OCI-LY1 (cell line): ENCODE data around the gene FAM83C.

Experiments used
- H2AFZ ChIP-seq: fragments of 200-600 bp; sonication (generic), shearing (Covaris generic); 2 replicates; pipeline ENCODE4 v1.6.0; 2014; ENCODE audit warnings: antibody characterized with exemption, mild to moderate bottlenecking, low read length
- H3F3A ChIP-seq: fragments of 200-600 bp; sonication (generic), shearing (Covaris generic); 2 replicates; pipeline ENCODE4 v1.6.0; 2014; ENCODE audit warnings: mild to moderate bottlenecking, antibody characterized with exemption, low read length, moderate library complexity; ENCODE audit not compliant: insufficient read depth
- H3K27ac ChIP-seq: fragments of 200-600 bp; sonication (generic); 2 replicates; pipeline ENCODE4 v1.5.1; 2014; ENCODE audit warnings: low read length, mixed run types, mild to moderate bottlenecking, low read depth; ENCODE audit not compliant: poor library complexity, severe bottlenecking
- H3K27me3 ChIP-seq: fragments of 200-600 bp; sonication (generic); 2 replicates; pipeline ENCODE4 v1.6.0; 2014; ENCODE audit warnings: antibody characterized with exemption, mild to moderate bottlenecking, low read length, moderate library complexity; ENCODE audit not compliant: insufficient read depth
- H3K36me3 ChIP-seq: fragments of 200-600 bp; sonication (generic); 2 replicates; pipeline ENCODE4 v1.6.1; 2014; ENCODE audit warnings: mild to moderate bottlenecking, antibody characterized with exemption, low read length, moderate library complexity, mixed read lengths; ENCODE audit not compliant: insufficient read depth
- H3K4me1 ChIP-seq: fragments of 200-600 bp; sonication (generic); 2 replicates; pipeline ENCODE4 v1.5.1; 2014; ENCODE audit warnings: mild to moderate bottlenecking, low read length, moderate library complexity; ENCODE audit not compliant: insufficient read depth, severe bottlenecking
- H3K4me2 ChIP-seq: fragments of 200-600 bp; sonication (generic), shearing (Covaris generic); 2 replicates; pipeline ENCODE4 v1.6.1; 2014; ENCODE audit warnings: low read length
- H3K4me3 ChIP-seq: fragments of 200-600 bp; sonication (generic); 2 replicates; pipeline ENCODE4 v1.5.1; 2014; ENCODE audit warnings: low read length, low read depth, mild to moderate bottlenecking, mixed read lengths; ENCODE audit not compliant: poor library complexity, severe bottlenecking
- H3K79me2 ChIP-seq: fragments of 200-600 bp; shearing (Covaris generic); 2 replicates; pipeline ENCODE4 v1.6.1; 2016; ENCODE audit warnings: mixed run types, low read length, mixed read lengths; ENCODE audit not compliant: insufficient read depth
- H3K9ac ChIP-seq: fragments of 200-600 bp; sonication (generic), shearing (Covaris generic); 2 replicates; pipeline ENCODE4 v1.6.1; 2014; ENCODE audit warnings: mild to moderate bottlenecking, low read length, mixed read lengths
- H3K9me2 ChIP-seq: fragments of 200-600 bp; sonication (generic), shearing (Covaris generic); 2 replicates; pipeline ENCODE4 v1.6.1; 2014; ENCODE audit warnings: low read depth, mild to moderate bottlenecking, low read length, mixed read lengths
- H3K9me3 ChIP-seq: fragments of 200-600 bp; shearing (Covaris generic); 2 replicates; pipeline ENCODE4 v1.6.1; 2014; ENCODE audit warnings: low read length, mixed read lengths
- H4K20me1 ChIP-seq: fragments of 200-600 bp; sonication (generic), shearing (Covaris generic); 2 replicates; pipeline ENCODE4 v1.6.0; 2016; ENCODE audit warnings: mild to moderate bottlenecking, low read length; ENCODE audit not compliant: insufficient read depth
- EZH2 ChIP-seq: fragments of 200-600 bp; sonication (generic), shearing (Covaris generic); IDR thresholded peaks from 2 replicates; pipeline ENCODE4 v1.8.0; 2017; ENCODE audit warnings: borderline replicate concordance, mixed run types, mild to moderate bottlenecking, antibody characterized with exemption, low read length, moderate library complexity, mixed read lengths
- TF ChIP-seq, protein P1 (sequence below): fragments of 200-600 bp; sonication (generic), shearing (Covaris generic); IDR thresholded peaks from 2 replicates; pipeline ENCODE4 v1.5.1; 2017; ENCODE audit warnings: mild to moderate bottlenecking, antibody characterized with exemption, low read length, moderate library complexity, mixed read lengths

FAM83C gene

GRCh38 chr20:35248641-35249475 lies 43.4 kb downstream of the FAM83C start:
- Histone ChIP-seq H3F3A (no peaks in the 10 kb centered on the region), H3K4me2 (no peak overlapping the region), H2AFZ (no peak overlapping the region), H4K20me1 (no peaks in the 10 kb centered on the region), H3K36me3 (no peaks in the 10 kb centered on the region), H3K4me1 (no peaks in the 10 kb centered on the region), H3K79me2 (no peaks in the 10 kb centered on the region), H3K9me3 (no peaks in the 10 kb centered on the region), H3K27me3 (no peaks in the 10 kb centered on the region; the same call in 1 of the 2 replicates), H3K4me3 (no peak overlapping the region), H3K27ac (no peak overlapping the region), H3K9me2 (no peaks in the 10 kb centered on the region), H3K9ac (no peak overlapping the region)
- TF ChIP-seq, protein P1, sequence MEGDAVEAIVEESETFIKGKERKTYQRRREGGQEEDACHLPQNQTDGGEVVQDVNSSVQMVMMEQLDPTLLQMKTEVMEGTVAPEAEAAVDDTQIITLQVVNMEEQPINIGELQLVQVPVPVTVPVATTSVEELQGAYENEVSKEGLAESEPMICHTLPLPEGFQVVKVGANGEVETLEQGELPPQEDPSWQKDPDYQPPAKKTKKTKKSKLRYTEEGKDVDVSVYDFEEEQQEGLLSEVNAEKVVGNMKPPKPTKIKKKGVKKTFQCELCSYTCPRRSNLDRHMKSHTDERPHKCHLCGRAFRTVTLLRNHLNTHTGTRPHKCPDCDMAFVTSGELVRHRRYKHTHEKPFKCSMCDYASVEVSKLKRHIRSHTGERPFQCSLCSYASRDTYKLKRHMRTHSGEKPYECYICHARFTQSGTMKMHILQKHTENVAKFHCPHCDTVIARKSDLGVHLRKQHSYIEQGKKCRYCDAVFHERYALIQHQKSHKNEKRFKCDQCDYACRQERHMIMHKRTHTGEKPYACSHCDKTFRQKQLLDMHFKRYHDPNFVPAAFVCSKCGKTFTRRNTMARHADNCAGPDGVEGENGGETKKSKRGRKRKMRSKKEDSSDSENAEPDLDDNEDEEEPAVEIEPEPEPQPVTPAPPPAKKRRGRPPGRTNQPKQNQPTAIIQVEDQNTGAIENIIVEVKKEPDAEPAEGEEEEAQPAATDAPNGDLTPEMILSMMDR: no peak
- TF ChIP-seq EZH2: no peak

DNA sequence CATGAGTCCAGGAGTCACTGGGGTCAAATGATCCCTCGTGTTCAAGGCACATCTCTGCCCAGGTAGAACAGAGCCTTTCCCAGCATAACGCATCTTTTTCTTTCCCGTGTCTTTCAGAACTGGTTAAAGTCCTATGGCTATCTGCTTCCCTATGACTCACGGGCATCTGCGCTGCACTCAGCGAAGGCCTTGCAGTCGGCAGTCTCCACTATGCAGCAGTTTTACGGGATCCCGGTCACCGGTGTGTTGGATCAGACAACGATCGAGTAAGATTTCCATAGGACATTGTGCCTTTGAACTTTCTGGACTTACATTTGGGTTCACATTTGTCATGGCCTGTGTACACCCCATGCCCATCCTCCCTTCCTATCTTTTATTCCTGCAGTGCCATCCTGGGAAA lies 45.5 kb downstream of the FAM83C start:
- no peak overlapping the region for H3K4me3 ChIP-seq
- H4K20me1 ChIP-seq: no peaks in the 10 kb centered on the region
- no peaks in the 10 kb centered on the region; the same call in 1 of the 2 replicates for H3K27me3 ChIP-seq
- TF ChIP-seq, protein P1: no peak
- no peak for TF ChIP-seq EZH2
- no peak overlapping the region for H2AFZ ChIP-seq
- H3K4me2 ChIP-seq: no peak overlapping the region
- no peaks in the 10 kb centered on the region for H3K36me3 ChIP-seq
- H3F3A ChIP-seq: no peaks in the 10 kb centered on the region
- no peak overlapping the region for H3K27ac ChIP-seq
- H3K4me1 ChIP-seq: no peaks in the 10 kb centered on the region
- no peaks in the 10 kb centered on the region for H3K79me2 ChIP-seq
- no peaks in the 10 kb centered on the region for H3K9me2 ChIP-seq
- no peaks in the 10 kb centered on the region for H3K9me3 ChIP-seq
- no peak overlapping the region for H3K9ac ChIP-seq

DNA sequence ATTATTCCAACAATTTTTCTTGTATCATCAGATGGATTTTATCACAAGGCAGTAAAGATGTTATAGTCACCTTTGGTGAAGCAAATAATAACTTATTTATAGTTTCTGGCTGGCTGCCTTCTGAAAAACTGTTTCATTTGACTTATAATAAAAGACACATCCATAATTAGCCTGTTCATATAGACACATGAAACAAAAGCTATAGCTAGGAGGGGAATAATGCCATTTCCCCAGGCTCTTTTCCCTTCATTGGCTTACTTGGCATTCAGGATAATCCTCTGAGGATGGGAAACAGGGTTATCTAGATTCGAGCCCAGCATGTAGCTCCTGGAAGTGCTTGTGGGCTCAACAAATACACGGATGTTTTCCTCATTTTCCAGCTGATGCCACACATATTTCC lies 48.2 kb downstream of the FAM83C start:
- Histone ChIP-seq H3K27me3 (peaks cover 3% of the 10 kb centered on the region; the same call in 1 of the 2 replicates), H3K27ac (no peak overlapping the region), H3F3A (no peaks in the 10 kb centered on the region), H3K79me2 (no peaks in the 10 kb centered on the region), H3K4me1 (no peaks in the 10 kb centered on the region), H3K36me3 (no peaks in the 10 kb centered on the region), H3K9ac (no peak overlapping the region), H2AFZ (no peak overlapping the region), H3K4me3 (no peak overlapping the region), H3K9me3 (no peaks in the 10 kb centered on the region), H3K4me2 (no peak overlapping the region), H3K9me2 (no peaks in the 10 kb centered on the region), H4K20me1 (no peaks in the 10 kb centered on the region)
- no peak for TF ChIP-seq EZH2
- TF ChIP-seq, protein P1: no peak
